Peyer's patch (tissue), 4 donors: Measurements from ENCODE around the gene IFRD1.

Source experiments
- CTCF ChIP-seq, 6 experiments: fragments of 450-650 bp in 4 of 6; fragments of 200-600 bp in 2 of 6; sonication (generic) in 1 of 6; IDR thresholded peaks; one replicate each; pipeline ENCODE4 v1.5.1; 2017 to 2019; ENCODE audit warnings: antibody characterized with exemption in 6 of 6, mild to moderate bottlenecking in 3 of 6, moderate library complexity in 1 of 6
- POLR2A ChIP-seq, 2 donors: fragments of 450-650 bp; IDR thresholded peaks; one replicate each; pipeline ENCODE4 v1.5.1; 2017; ENCODE audit warnings: antibody characterized with exemption in 2 of 2, mild to moderate bottlenecking in 2 of 2, moderate library complexity in 2 of 2

GRCh38 chr7:112500619-112501018 lies 50.4 kb downstream of the IFRD1 start:
- no peak for TF ChIP-seq CTCF (IDR thresholded peaks at IDR 0.05)
- no peak for TF ChIP-seq POLR2A (IDR thresholded peaks at IDR 0.05)
